Melanocyte of skin (primary cell): Measurements from ENCODE around the gene VPS11. TPM values are rescaled to one million over a fixed set of nuclear protein-coding genes. Genes with fewer than 3 reads are reported as not detected.

Source experiments
- total RNA-seq, 2 donors: library from RNA; depleted of rRNA; stranded (reverse); fragments of >200 nt; gene quantifications; 2 replicates each; pipeline ENCODE4 v1.2.3, GENCODE V29; 2012

The VPS11 gene
- 10 to 100 TPM; 39.6 to 47.8 TPM for total RNA-seq

GRCh38 chr11:119067371-119068222 lies at the start of gene VPS11:
Gene VPS11 (plus strand): TSS chr11:119067818. CDS start chr11:119067824, 6 bp downstream.

GRCh38 chr11:119018074-119018938 lies 49.3 kb upstream of the VPS11 start, which contains the start of the genes RPS25 and TRAPPC4:
Gene RPS25 (minus strand): TSS chr11:119018343. CDS start chr11:119018284, 59 bp downstream.
Gene TRAPPC4 (plus strand): TSS chr11:119018766. CDS start chr11:119018796, 30 bp downstream.

GRCh38 chr11:119030329-119031047 lies 37.1 kb upstream of the VPS11 start, which contains the start of gene SLC37A4:
Gene SLC37A4 (minus strand): TSS chr11:119030877.

GRCh38 chr11:119057000-119057769 lies 10.4 kb upstream of the VPS11 start, which contains the start of gene HYOU1:
Gene HYOU1 (minus strand): TSS chr11:119057205. CDS start chr11:119056160, 1,045 bp downstream.

GRCh38 chr11:119084663-119085436 lies 17.2 kb downstream of the VPS11 start, which contains the start of gene HMBS:
Gene HMBS (plus strand): TSS chr11:119084881. CDS start chr11:119085034, 153 bp downstream.

GRCh38 chr11:119101759-119102423 lies 34.3 kb downstream of the VPS11 start, which contains the start of gene DPAGT1:
Gene DPAGT1 (minus strand): TSS chr11:119101853. CDS start chr11:119101655, 198 bp downstream.

GRCh38 chr11:119106564-119107537 lies 39.2 kb downstream of the VPS11 start, which contains the start of gene C2CD2L:
Gene C2CD2L (plus strand): TSS chr11:119107344. CDS start chr11:119107742, 398 bp downstream.

GRCh38 chr11:119121008-119121810 lies 53.6 kb downstream of the VPS11 start, which contains the start of gene HINFP:
Gene HINFP (plus strand): TSS chr11:119121580. CDS start chr11:119126945, 5,365 bp downstream.

Other genes with a start within 250 kb of the VPS11 start
- gene CXCR5, start 183.9 kb upstream of the VPS11 start, total RNA-seq = not detected
- gene BCL9L, start 141.9 kb upstream of the VPS11 start, total RNA-seq = 10 to 100 TPM in 1 of 2 donors, 1 to 10 TPM in 1; 6.9 to 10.7 TPM
- gene UPK2, start 111.5 kb upstream of the VPS11 start, total RNA-seq = not detected
- gene FOXR1, start 96.1 kb upstream of the VPS11 start, total RNA-seq = not detected
- 10 to 100 TPM; 18.6 to 28.2 TPM for gene CENATAC, start 69.7 kb upstream of the VPS11 start, total RNA-seq
- gene RPS25, start 49.5 kb upstream of the VPS11 start, total RNA-seq = 100 to 1,000 TPM; 853 to 862 TPM
- 100 to 1,000 TPM in 1 of 2 donors, 10 to 100 TPM in 1; 56.8 to 101 TPM for gene TRAPPC4, start 49.1 kb upstream of the VPS11 start, total RNA-seq
- gene SLC37A4, start 36.9 kb upstream of the VPS11 start, total RNA-seq = 10 to 100 TPM; 24.1 to 35.0 TPM
- 100 to 1,000 TPM in 1 of 2 donors, 10 to 100 TPM in 1; 95.0 to 180 TPM for gene HYOU1, start 10.6 kb upstream of the VPS11 start, total RNA-seq
- gene HMBS, start 17.1 kb downstream of the VPS11 start, total RNA-seq = 10 to 100 TPM; 15.8 to 18.3 TPM
- 10 to 100 TPM; 30.6 to 35.3 TPM for gene DPAGT1, start 34.0 kb downstream of the VPS11 start, total RNA-seq
- 1 to 10 TPM; 7.2 to 8.0 TPM for gene C2CD2L, start 39.5 kb downstream of the VPS11 start, total RNA-seq
- 10 to 100 TPM; 16.0 to 20.0 TPM for gene HINFP, start 53.8 kb downstream of the VPS11 start, total RNA-seq
- under 1 TPM; 0.33 to 0.34 TPM for gene ABCG4, start 81.2 kb downstream of the VPS11 start, total RNA-seq
- 10 to 100 TPM; 17.0 to 22.4 TPM for gene NLRX1, start 100.9 kb downstream of the VPS11 start, total RNA-seq
- gene NHERF4, start 117.7 kb downstream of the VPS11 start, total RNA-seq = under 1 TPM in 1 of 2 donors, not detected in 1; 0.69 TPM
- 10 to 100 TPM; 11.7 to 17.0 TPM for gene CBL, start 138.5 kb downstream of the VPS11 start, total RNA-seq
- 100 to 1,000 TPM; 408 to 781 TPM for gene MCAM, start 249.3 kb downstream of the VPS11 start, total RNA-seq